Activated T-cell treated with anti-CD3 and anti-CD28 coated beads, Interleukin-2, amount 50 U/mL, for 24 hours (primary cell): ENCODE results near the gene MFSD12.

Experiments used
- DNase-seq: peaks from one replicate; pipeline ENCODE4 v3.0.0-alpha.2; 2020
- H3K27ac Mint-ChIP-seq: 2 replicates; pipeline ENCODE4 v1.8.0; 2020; ENCODE audit warnings: mild to moderate bottlenecking, mixed read lengths
- H3K27me3 Mint-ChIP-seq: 2 replicates; pipeline ENCODE4 v1.8.0; 2020; ENCODE audit warnings: mixed read lengths
- H3K36me3 Mint-ChIP-seq: 2 replicates; pipeline ENCODE4 v1.8.0; 2020; ENCODE audit warnings: low read depth, mixed read lengths
- H3K4me1 Mint-ChIP-seq: 2 replicates; pipeline ENCODE4 v1.8.0; 2020; ENCODE audit warnings: low read depth, mixed read lengths
- H3K4me3 Mint-ChIP-seq: 2 replicates; pipeline ENCODE4 v1.8.0; 2020; ENCODE audit warnings: mild to moderate bottlenecking, moderate library complexity, mixed read lengths
- H3K9me3 Mint-ChIP-seq: 2 replicates; pipeline ENCODE4 v1.8.0; 2020; ENCODE audit warnings: mixed read lengths

MFSD12 gene

DNA sequence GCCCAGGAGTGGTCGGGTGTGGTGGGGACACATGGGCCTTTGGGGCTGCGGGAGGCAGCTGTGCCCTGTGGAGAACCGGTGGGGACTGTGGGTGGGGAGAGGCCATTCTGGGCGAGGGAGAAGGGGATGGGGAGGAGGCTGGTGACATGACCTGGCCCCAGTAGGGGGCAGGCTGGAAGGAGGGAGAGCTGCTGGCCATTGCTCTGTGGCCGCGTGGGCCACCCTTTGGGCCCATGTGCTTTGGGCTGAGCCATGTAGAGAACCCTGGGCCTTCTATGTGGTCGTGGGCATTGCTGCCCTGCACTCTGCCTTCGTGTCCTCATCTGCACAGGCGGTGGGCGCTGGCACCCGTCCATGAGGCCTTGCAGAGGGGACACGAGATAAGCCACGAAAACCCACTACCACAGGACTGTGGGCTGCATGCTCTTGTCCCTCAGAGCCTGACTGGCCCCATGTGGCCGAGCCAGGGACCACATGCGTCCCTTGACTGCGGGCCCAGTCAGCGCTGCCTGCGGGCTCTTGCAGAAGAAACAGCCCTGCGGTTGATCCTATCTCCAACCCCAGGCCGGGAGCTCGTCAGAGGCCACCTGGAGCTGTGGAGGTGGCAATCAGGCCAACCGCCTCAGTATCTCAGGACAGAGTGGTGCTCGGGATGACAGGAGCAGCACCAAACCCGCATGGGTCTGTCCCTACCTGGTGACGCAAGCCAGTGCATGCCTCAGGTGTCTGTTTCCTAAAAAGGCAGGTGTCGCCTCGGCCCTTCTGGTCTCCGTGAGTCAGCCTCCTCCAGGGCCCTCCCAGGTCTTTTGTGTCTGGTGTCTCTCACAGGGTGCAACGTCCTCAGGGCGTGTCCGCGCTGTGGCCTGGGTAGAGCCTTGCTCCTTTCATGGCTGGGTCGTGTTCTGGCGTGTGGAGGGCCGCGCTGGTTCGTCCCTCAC is 37.0 kb downstream of the MFSD12 start:
- peak overlapping the region; percentile 12 for H3K27ac Mint-ChIP-seq
- H3K4me1 Mint-ChIP-seq, result peaks cover 26% of the 10 kb centered on the region
- no peaks in the 10 kb centered on the region for H3K9me3 Mint-ChIP-seq
- DNase-seq, result no peak
- H3K27me3 Mint-ChIP-seq, result no peaks in the 10 kb centered on the region
- no peak overlapping the region for H3K4me3 Mint-ChIP-seq
- peaks cover 36% of the 10 kb centered on the region for H3K36me3 Mint-ChIP-seq

DNA sequence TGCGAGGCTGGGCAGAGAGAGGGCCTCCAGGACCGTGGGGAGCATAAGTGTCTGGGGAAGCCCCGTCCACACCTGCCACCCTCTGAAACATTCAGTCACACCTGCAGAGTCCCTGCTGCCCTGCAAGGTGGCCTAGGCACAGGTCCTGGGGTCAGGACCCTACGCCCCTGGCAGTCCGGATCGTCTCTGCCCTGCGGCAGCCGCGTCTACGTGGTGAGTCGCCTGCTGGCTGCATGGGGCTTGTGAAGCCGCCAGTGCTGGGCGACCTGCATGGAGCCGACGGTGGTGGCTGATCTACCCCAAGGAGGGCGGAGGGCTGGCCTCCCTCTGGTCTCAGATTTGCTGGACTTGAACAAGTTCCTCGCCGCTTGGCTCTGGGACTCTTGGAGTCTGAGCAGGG is 38.3 kb downstream of the MFSD12 start:
- Mint-ChIP-seq H3K9me3 (no peaks in the 10 kb centered on the region), H3K36me3 (peaks cover 29% of the 10 kb centered on the region), H3K27ac (no peak overlapping the region), H3K4me3 (no peak overlapping the region), H3K27me3 (no peaks in the 10 kb centered on the region), H3K4me1 (peaks cover 35% of the 10 kb centered on the region)
- DNase-seq, result no peak

DNA sequence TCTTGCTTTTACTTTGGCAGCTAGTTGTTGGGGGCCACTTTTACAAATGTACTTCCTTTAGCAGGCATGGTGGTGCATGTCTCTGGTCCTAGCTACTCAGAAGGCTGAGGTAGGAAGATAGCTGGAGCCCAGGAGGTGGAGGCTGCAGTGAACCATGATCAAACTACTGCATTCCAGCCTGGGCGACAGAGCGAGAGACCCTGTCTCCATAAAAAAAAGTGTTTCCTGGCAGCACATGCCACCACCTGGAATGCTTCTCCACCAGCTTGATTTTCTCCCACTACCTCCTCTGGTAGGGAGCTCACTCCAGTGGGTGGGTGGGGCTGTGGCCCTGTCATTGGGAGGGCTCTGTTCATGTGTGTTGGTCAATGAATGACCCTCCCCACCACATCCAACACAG is 38.7 kb downstream of the MFSD12 start:
- peaks cover 37% of the 10 kb centered on the region for H3K4me1 Mint-ChIP-seq
- no peak for DNase-seq
- peaks cover 26% of the 10 kb centered on the region for H3K36me3 Mint-ChIP-seq
- no peaks in the 10 kb centered on the region for H3K27me3 Mint-ChIP-seq
- H3K27ac Mint-ChIP-seq, result peak overlapping the region; percentile 40
- H3K4me3 Mint-ChIP-seq, result no peak overlapping the region
- H3K9me3 Mint-ChIP-seq, result no peaks in the 10 kb centered on the region

DNA sequence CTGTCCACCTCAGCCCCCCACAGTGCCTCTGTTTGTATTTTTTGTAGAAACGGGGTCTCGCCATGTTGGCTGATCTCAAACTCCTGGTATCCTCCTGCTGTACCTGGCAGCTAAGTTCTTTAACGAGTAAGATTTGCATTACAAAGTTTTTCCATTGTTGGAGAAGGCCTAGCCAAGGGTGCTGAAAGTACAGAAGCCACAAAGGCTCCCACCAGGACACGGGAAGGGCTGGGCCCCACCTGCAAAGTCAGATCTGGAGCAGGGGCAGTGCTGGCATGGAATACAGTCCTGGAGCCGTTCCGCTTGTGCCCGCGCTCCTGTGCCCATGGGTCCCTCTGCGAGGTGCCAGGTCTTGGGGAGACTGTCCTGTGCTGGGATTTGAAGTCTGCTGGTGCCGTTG is 39.1 kb downstream of the MFSD12 start:
- Mint-ChIP-seq H3K27me3 (no peaks in the 10 kb centered on the region), H3K4me3 (no peak overlapping the region), H3K36me3 (peaks cover 24% of the 10 kb centered on the region), H3K27ac (peak overlapping the region; percentile 40), H3K9me3 (no peaks in the 10 kb centered on the region), H3K4me1 (peaks cover 39% of the 10 kb centered on the region)
- DNase-seq, result no peak

DNA sequence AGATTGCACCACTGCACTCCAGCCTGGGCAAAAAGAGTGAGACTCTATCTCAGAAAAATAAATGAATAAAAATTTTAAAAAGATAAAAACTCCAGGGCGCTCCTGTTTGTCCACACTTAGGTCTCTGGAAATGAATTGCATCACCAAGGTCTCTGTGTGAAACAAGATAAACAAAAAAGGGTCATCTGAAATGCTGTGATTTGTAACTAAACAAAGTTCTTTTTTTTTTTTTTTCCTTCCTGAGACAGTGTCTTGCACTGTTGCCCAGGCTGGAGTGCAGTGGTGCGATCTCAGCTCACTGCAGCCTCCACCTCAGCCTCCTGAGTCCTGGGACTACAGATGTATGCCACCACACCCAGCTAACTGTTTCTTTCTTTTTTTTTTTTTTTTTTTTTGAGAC is 39.7 kb downstream of the MFSD12 start:
- H3K9me3 Mint-ChIP-seq, result no peaks in the 10 kb centered on the region
- no peak overlapping the region for H3K4me3 Mint-ChIP-seq
- no peak overlapping the region for H3K27ac Mint-ChIP-seq
- no peaks in the 10 kb centered on the region for H3K27me3 Mint-ChIP-seq
- peaks cover 24% of the 10 kb centered on the region for H3K36me3 Mint-ChIP-seq
- H3K4me1 Mint-ChIP-seq, result peaks cover 40% of the 10 kb centered on the region
- DNase-seq, result no peak

DNA sequence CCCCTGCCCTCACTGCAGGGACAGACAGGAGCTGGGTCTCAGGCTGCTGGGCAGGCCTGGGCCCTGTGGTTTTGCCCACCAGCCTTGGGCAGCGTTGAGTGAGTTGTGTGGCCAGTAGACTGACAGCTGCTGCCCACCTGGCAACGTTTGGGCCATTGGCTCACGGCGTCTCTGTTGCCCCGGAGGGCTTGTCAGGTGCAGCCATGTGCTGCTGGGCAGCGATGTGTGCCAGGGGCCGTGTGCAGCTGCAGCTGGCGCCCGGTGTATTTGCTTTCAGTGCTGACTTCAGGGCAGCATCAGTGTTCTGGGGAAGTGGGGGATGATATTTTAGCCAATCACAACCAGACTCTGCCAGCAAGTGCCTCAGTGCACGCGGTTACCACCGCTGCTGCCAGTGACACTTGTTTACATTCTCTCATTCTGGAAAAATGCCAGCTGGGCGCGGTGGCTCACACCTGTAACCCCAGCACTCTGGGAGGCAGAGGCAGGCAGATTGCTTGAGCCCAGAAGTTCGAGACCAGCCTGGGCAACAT is 40.6 kb downstream of the MFSD12 start:
- Mint-ChIP-seq H3K9me3 (no peaks in the 10 kb centered on the region), H3K4me1 (peaks cover 46% of the 10 kb centered on the region), H3K36me3 (peaks cover 22% of the 10 kb centered on the region), H3K4me3 (no peak overlapping the region), H3K27me3 (no peaks in the 10 kb centered on the region), H3K27ac (peak overlapping the region; percentile 69)
- no peak for DNase-seq

DNA sequence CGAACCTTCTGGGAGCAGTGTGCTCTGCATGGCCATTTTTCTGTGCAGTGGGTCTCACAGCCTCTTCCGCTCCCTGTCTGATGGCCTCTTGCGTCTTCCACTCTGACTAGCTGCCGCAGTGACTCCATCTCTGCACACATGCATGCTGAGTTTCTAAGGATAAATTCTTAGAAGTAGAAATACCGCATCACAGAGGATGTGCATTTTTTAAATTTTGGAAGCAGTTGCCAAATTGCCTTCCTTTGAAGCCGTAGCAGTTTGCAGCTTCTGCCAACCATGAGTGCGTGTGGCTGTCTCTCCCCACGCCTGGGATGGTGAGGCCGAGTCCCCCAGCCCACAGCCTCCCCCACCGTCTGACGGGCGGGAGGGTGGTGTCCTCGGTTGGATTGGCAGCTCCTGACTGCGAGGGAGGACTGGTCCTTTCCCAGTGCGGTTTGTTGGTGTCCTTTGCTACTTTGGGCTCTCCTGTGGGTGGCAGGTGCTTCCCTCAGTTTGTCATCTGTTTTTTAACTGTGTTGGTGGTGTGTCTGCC is 41.4 kb downstream of the MFSD12 start:
- H3K4me1 Mint-ChIP-seq, result peaks cover 48% of the 10 kb centered on the region
- H3K27ac Mint-ChIP-seq, result peak overlapping the region; percentile 80
- no peak overlapping the region for H3K4me3 Mint-ChIP-seq
- DNase-seq, result no peak
- peaks cover 23% of the 10 kb centered on the region for H3K36me3 Mint-ChIP-seq
- no peaks in the 10 kb centered on the region for H3K27me3 Mint-ChIP-seq
- no peaks in the 10 kb centered on the region for H3K9me3 Mint-ChIP-seq

DNA sequence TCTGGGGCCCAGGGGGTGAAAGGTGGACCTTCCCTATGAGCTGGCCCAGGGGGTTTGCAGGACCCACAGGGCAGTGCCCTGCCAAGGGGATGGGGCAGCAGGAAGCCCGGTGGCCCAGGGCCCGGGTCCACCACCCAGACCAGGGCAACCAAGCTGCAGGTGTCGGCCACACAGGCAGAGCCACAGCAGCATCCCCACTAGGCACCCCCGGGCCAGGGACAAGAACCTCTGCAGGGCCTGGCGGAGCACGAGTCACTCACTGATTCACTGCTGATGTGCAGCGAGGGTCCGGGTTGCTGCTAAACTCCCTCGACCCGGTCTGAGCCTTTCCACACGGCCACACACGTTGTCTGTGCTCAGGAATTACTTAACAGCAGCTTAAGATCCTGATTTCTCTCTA is 42.5 kb downstream of the MFSD12 start:
- DNase-seq, result no peak
- Mint-ChIP-seq H3K36me3 (peaks cover 30% of the 10 kb centered on the region), H3K4me1 (peaks cover 57% of the 10 kb centered on the region), H3K9me3 (no peaks in the 10 kb centered on the region), H3K27me3 (no peaks in the 10 kb centered on the region), H3K4me3 (no peak overlapping the region), H3K27ac (peak overlapping the region; percentile 24)

DNA sequence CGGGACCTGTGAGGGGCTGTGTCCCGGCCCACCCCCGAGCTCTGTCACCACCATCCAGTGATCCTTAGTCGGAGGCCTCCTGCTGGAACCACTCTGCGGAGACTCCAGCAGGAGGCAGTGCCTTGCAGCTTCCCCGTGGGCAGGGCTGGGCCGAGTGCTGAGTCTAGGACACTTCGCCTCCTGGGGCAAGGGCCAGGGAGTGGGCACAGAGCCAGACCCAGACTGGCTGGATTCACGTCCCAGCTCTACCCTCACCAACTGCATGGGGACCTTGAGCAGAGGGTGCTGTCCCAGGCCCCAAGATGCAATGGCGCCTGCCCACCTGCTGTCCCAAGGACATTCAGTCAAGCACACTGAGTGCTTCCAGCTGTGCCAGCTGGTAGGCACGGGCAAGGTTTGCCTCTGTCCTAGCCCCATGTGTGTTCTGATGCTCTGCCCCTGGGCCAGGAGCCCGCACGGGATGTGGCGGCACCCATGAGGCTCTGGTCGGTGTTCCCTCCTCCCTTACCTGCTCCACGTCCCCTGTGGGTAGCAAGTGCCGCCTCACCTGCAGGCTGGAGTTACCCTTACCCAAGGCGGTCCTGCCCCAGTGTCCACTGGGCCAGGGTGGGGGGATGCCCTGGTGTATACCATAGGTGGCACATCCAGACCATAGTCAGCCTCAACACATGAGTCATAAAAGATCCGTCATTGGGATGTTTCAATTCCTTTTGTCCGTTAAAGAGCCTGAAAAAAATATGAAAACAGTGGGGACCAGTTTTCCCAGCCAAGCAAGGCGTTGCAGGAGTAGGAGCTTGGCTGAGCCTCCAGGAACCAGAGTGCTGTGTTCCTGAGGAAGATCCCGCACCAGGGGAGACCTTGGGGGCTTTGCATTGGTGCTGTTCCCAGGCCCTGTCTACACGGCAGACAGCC is 43.9 kb downstream of the MFSD12 start:
- no peak for DNase-seq
- no peaks in the 10 kb centered on the region for H3K9me3 Mint-ChIP-seq
- no peak overlapping the region for H3K4me3 Mint-ChIP-seq
- H3K4me1 Mint-ChIP-seq, result peaks cover 70% of the 10 kb centered on the region
- H3K36me3 Mint-ChIP-seq, result peaks cover 36% of the 10 kb centered on the region
- H3K27ac Mint-ChIP-seq, result peak overlapping the region; percentile 20
- no peaks in the 10 kb centered on the region for H3K27me3 Mint-ChIP-seq

DNA sequence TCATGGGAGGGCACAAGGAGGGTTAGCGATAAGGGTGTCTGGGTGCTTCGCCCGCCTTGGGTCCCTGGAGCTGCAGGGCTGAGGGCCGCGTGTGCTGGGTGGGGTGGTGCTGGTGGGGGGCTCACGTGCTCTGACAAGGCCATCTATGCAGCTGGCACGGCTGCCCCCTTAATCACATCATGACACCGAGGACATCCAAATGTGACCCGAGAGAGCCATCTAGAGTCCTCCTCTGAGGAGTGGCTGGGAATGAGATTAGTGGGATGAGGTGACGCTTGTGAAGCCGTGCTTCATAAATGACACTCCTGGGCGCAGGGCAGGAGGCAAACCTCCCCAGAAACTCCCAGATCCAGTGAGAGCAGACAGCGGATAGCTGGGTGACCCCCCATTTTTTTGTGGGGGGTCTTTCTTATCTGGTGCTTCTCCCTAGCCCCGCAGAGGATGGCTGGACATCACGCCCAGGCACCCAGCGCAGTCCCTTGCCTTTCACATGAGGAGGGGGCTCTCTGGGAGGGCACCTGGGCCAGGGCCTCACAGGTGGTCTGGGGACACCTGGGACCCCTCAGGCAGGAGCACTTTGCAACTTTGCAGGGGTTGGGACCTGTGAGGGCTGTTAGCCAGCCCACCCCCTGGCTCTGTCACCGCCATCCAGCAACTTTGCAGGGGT is 44.7 kb downstream of the MFSD12 start:
- Mint-ChIP-seq H3K27ac (no peak overlapping the region), H3K36me3 (peaks cover 39% of the 10 kb centered on the region), H3K27me3 (no peaks in the 10 kb centered on the region), H3K4me3 (no peak overlapping the region), H3K4me1 (peaks cover 70% of the 10 kb centered on the region), H3K9me3 (no peaks in the 10 kb centered on the region)
- DNase-seq, result no peak

DNA sequence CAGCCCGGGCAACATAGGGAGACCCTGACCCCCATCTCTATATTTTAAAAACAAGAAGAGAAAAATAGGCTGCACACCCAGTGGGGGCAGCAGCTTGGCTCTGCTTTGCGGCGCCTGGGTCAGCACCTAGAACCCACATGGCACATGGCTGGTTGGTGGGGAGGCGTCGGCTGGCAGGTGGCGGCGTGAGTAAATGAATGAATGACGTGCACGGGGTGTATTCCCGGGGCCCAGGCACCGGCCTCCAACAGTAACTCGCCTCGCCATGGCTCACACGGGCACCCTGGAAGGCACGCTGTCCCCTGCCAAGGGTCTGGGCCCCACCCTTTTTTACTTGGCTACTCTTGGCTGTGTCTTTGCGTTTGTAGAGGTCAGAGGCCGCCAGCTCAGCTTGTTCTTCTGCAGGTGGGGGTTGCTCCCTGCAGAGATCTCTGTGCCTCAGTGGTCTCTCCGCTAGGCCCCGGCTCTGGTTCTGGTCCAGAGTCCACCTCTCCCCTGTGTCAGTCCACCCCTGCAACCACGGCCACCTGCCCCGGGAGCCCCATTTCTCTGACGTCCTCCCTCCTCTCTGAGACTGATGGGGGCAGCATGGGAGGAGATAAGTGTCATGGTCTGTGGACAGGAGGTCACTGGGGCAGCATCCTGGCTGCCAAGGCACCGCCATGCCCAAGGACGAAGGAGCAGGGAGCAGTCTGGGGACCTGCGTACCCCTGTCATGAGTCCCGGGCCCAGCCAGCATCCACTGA is 45.7 kb downstream of the MFSD12 start:
- no peak for DNase-seq
- Mint-ChIP-seq H3K9me3 (no peaks in the 10 kb centered on the region), H3K27me3 (no peaks in the 10 kb centered on the region), H3K4me1 (peaks cover 73% of the 10 kb centered on the region), H3K36me3 (peaks cover 45% of the 10 kb centered on the region), H3K27ac (no peak overlapping the region), H3K4me3 (no peak overlapping the region)

DNA sequence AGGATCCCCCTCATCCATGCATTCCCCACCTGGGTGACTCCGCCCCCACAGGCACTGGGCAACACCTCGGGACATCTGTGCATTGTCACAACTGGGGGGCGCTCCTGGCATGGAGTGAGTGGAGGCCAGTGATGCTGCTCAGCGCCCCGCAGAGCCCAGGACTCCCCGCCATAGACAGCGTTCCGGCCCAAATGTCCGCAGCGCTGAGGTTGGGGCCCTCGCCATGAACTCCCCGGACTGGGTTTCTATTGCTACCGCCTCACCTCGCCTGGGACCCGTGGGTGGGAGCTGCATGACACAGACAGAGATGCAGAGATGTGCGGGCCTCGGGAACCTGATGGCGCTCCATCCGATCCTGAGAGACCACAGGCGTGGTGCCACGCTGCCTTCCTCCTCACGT is 46.7 kb downstream of the MFSD12 start:
- Mint-ChIP-seq H3K27me3 (no peaks in the 10 kb centered on the region), H3K27ac (no peak overlapping the region), H3K9me3 (no peaks in the 10 kb centered on the region), H3K4me3 (no peak overlapping the region), H3K36me3 (peaks cover 48% of the 10 kb centered on the region), H3K4me1 (peaks cover 65% of the 10 kb centered on the region)
- DNase-seq, result no peak

DNA sequence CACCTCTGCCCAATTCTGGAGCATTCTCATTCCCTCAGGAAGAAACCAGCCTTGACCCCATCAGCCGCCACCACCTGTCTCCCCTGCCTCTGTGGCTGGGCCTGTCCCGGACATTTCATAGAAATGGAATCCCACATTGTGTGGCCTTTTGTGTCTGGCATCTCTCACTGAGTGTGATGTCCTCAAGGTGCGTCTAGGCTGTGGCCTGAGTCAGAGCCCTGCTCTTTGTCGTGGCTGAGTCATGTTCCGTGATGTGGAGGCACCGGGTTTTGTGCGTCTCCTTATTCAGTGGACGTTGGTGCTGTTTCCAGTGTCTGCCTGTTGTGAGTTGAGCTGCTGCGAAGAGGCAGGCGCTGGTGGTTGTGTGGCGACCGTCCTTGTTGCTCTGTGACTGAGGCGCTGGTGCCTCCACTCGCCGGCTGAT is 47.8 kb downstream of the MFSD12 start:
- Mint-ChIP-seq H3K4me1 (peaks cover 65% of the 10 kb centered on the region), H3K4me3 (peak overlapping the region; percentile 50), H3K9me3 (no peaks in the 10 kb centered on the region), H3K27me3 (no peaks in the 10 kb centered on the region), H3K27ac (peak overlapping the region; percentile 80), H3K36me3 (peaks cover 49% of the 10 kb centered on the region)
- peak; percentile 42 for DNase-seq
